HepG2 (cell line): ENCODE measurements around the gene RASA4B. TPM values are rescaled to one million over a fixed set of nuclear protein-coding genes. Genes with fewer than 3 reads are reported as not detected.
"Not testable (repeated sequence)": the region's sequence is repeated elsewhere in the genome, so short reads cannot be mapped to it uniquely, and the experiment has no call there.

Experiments used
- ATAC-seq: fragments of 200-7000 bp; cut with Tn5 transposase; 3 replicates; pipeline ENCODE4 v1.9.1; 2020; ENCODE audit warnings: mild to moderate bottlenecking, moderate library complexity
- BruUV-seq: library from RNA; stranded (reverse); fragments of 400-500 nt; replicated peaks from 2 replicates; lab custom pipeline; 2021; lab: Mats Ljungman, UMichigan
- CTCF ChIA-PET: fragments of 300-600 bp; formaldehyde crosslinking; extraction: SDS; loops from one replicate; lab custom pipeline; 2021; ENCODE audit warnings: low total read pairs, inconsistent platforms, low intra/inter-chr PET ratio; lab: Yijun Ruan, JAX
- POLR2A ChIA-PET: fragments of 350-600 bp; sonication (Branson Sonifier 250); formaldehyde crosslinking; loops from one replicate; lab custom pipeline; 2020; ENCODE audit warnings: antibody characterized with exemption, inconsistent platforms; lab: Yijun Ruan, JAX
- DNase-seq: peaks from one replicate; pipeline ENCODE4 v3.0.0-alpha.2; 2015; ENCODE audit warnings: low spot score
- FAIRE-seq: peaks from 3 replicates; lab custom pipeline; 2011; peaks lifted over from hg19 to GRCh38; lab: Jason Lieb, UNC
- H2AFZ ChIP-seq: one replicate; pipeline ENCODE4 v1.6.1; 2011; ENCODE audit warnings: low read length, inconsistent platforms
- H3K27ac ChIP-seq: fragments of 300-600 bp; 3 replicates; pipeline ENCODE4 v1.8.0; 2011; ENCODE audit warnings: mixed run types, mild to moderate bottlenecking, mixed read lengths, low read length, inconsistent platforms; ENCODE audit not compliant: insufficient read depth; ENCODE audit errors: extremely low read length
- H3K27me3 ChIP-seq, 2 experiments: fragments of 200-600 bp in 1 of 2; 2 replicates in 1 of 2; 3 replicates in 1 of 2; pipeline versions ENCODE4 v1.6.0 to v1.8.0; 2011; ENCODE audit warnings: low read length in 2 of 2, mild to moderate bottlenecking in 2 of 2, moderate library complexity in 2 of 2, inconsistent platforms in 1 of 2; ENCODE audit not compliant: insufficient read depth in 2 of 2, control insufficient read depth in 1 of 2
- H3K36me3 ChIP-seq, 2 experiments: fragments of 200-600 bp in 1 of 2; replicated peaks in 1 of 2; 2 replicates in 1 of 2; 3 replicates in 1 of 2; pipeline versions ENCODE4 v1.5.1 to v1.8.0; 2011; ENCODE audit warnings: low read length in 2 of 2, inconsistent platforms in 1 of 2; ENCODE audit not compliant: insufficient read depth in 2 of 2, control insufficient read depth in 1 of 2
- H3K4me1 ChIP-seq: 2 replicates; pipeline ENCODE4 v1.5.1; 2012; ENCODE audit warnings: low read length, inconsistent platforms; ENCODE audit not compliant: insufficient read depth
- H3K4me2 ChIP-seq: 2 replicates; pipeline ENCODE4 v1.6.0; 2011; ENCODE audit warnings: low read depth, low read length, inconsistent platforms
- H3K4me3 ChIP-seq, 3 experiments: fragments of 200-600 bp in 1 of 3; sonication (generic), shearing (Covaris generic) in 1 of 3; replicated peaks in 1 of 3; 2 replicates each; pipeline ENCODE4 v1.5.1; 2011 to 2016; ENCODE audit warnings: low read length in 3 of 3, inconsistent platforms in 2 of 3, low read depth in 2 of 3, mild to moderate bottlenecking in 2 of 3, control low read depth in 1 of 3, mixed read lengths in 1 of 3; ENCODE audit not compliant: insufficient read depth in 1 of 3
- H3K79me2 ChIP-seq: one replicate; pipeline ENCODE4 v1.6.1; 2011; ENCODE audit warnings: low read length, inconsistent platforms; ENCODE audit not compliant: insufficient read depth
- H3K9ac ChIP-seq: 2 replicates; pipeline ENCODE4 v1.6.0; 2011; ENCODE audit warnings: mild to moderate bottlenecking, low read depth, low read length, inconsistent platforms; ENCODE audit not compliant: insufficient read depth
- H3K9me3 ChIP-seq: 2 replicates; pipeline ENCODE4 v1.5.1; 2012; ENCODE audit warnings: mild to moderate bottlenecking, low read length
- H4K20me1 ChIP-seq: 2 replicates; pipeline ENCODE4 v1.6.0; 2011; ENCODE audit warnings: inconsistent platforms, mild to moderate bottlenecking, low read length, moderate library complexity; ENCODE audit not compliant: insufficient read depth
- ARID5B ChIP-seq: IDR thresholded peaks from 2 replicates; pipeline ENCODE4 v1.4.0; 2020; ENCODE audit warnings: mild to moderate bottlenecking, missing genetic modification reagents
- ETV5 ChIP-seq: IDR thresholded peaks from 2 replicates; pipeline ENCODE4 v1.6.1; 2018; ENCODE audit warnings: missing biosample characterization, missing genetic modification reagents, inconsistent platforms, borderline replicate concordance
- GATAD1 ChIP-seq: IDR thresholded peaks from 2 replicates; pipeline ENCODE4 v1.6.1; 2016; ENCODE audit warnings: missing genetic modification reagents, missing compliant biosample characterization
- HDAC2 ChIP-seq: sonication (generic); formaldehyde crosslinking; IDR thresholded peaks from 2 replicates; pipeline ENCODE4 v1.4.0; 2020; ENCODE audit warnings: missing genetic modification reagents
- IKZF5 ChIP-seq: IDR thresholded peaks from 2 replicates; pipeline ENCODE4 v1.6.1; 2018; ENCODE audit warnings: missing genetic modification reagents, mild to moderate bottlenecking, missing compliant biosample characterization
- KDM2A ChIP-seq: sonication (generic); formaldehyde crosslinking; IDR thresholded peaks from 2 replicates; pipeline ENCODE4 v1.4.0; 2020; ENCODE audit warnings: low read depth, missing genetic modification reagents, borderline replicate concordance
- KMT2B ChIP-seq: IDR thresholded peaks from 2 replicates; pipeline ENCODE4 v1.6.1; 2016; ENCODE audit warnings: missing genetic modification reagents, missing compliant biosample characterization
- MYC ChIP-seq: sonication (generic); formaldehyde crosslinking; IDR thresholded peaks from 2 replicates; pipeline ENCODE4 v1.9.0; 2021; ENCODE audit warnings: missing genetic modification reagents, borderline replicate concordance
- POLR2G ChIP-seq: fragments of 200-400 bp; formaldehyde crosslinking; IDR thresholded peaks from 2 replicates; pipeline ENCODE4 v1.6.1; 2018; ENCODE audit warnings: mild to moderate bottlenecking, low read depth, low read length, moderate library complexity
- SAP130 ChIP-seq: IDR thresholded peaks from 2 replicates; pipeline ENCODE4 v1.6.1; 2016; ENCODE audit warnings: low read depth
- SMAD3 ChIP-seq: sonication (generic); formaldehyde crosslinking; IDR thresholded peaks from 2 replicates; pipeline ENCODE4 v1.4.0; 2020; ENCODE audit warnings: missing genetic modification reagents
- WGBS: methylation state at CpG from one replicate; pipeline ENCODE4 v1.1.6; 2017; ENCODE audit warnings: low lambda C conversion rate; 5-methylcytosine and 5-hydroxymethylcytosine counted together
- in situ Hi-C: cut with HindIII; loops from 2 replicates; pipeline ENCODE4 v1.10.0; 2017; ENCODE audit warnings: low pct_unique_long_range_greater_than_20kb; ENCODE audit not compliant: extremely low pct_ligation_motif_present
- intact Hi-C: fragments of 100-400 bp; cut with micrococcal nuclease; formaldehyde crosslinking; loops from one replicate; pipeline ENCODE4 v1.10.0; 2022; ENCODE audit not compliant: unreplicated experiment
- polyA plus RNA-seq, 8 experiments: library from polyadenylated mRNA; depleted of rRNA in 3 of 8; stranded (reverse) in 7 of 8; unstranded in 1 of 8; fragments of >200 nt; fragmentation: Illumina TruSeq in 4 of 8; extraction: Trizol in 4 of 8; gene quantifications; 2 replicates each; pipeline versions ENCODE4 v1.2.1 to v1.2.3, GENCODE V29; 2011 to 2016; ENCODE audit warnings: low read depth in 4 of 8, missing spikeins in 1 of 8, mixed read lengths in 1 of 8; ENCODE audit not compliant: insufficient read depth in 1 of 8
- total RNA-seq, 5 experiments: library from RNA; depleted of rRNA; stranded (reverse); fragments of >200 nt; fragmentation: Illumina TruSeq; extraction: Trizol; gene quantifications; 2 replicates each; pipeline ENCODE4 v1.2.3, GENCODE V29; 2016; ENCODE audit warnings: low read depth in 1 of 5
- TF ChIP-seq, protein P1 (sequence below): IDR thresholded peaks from 2 replicates; pipeline ENCODE4 v1.6.1; 2016; ENCODE audit warnings: missing genetic modification reagents, missing compliant biosample characterization
- TF ChIP-seq, protein P2 (sequence below): sonication (generic); formaldehyde crosslinking; IDR thresholded peaks from 2 replicates; pipeline ENCODE4 v1.5.0; 2020; ENCODE audit warnings: mild to moderate bottlenecking, missing genetic modification reagents, moderate library complexity

RASA4B gene
- total and polyA plus RNA-seq, 2 of the 13 experiments (the other 11 are each of a cell fraction or from before 2014, with no cell fraction given), result 0.82 to 1.3 TPM

- TF ChIP-seq SMAD3 (0 out of 2 replicates have a peak, but pooled peaks have one; percentile 32), MYC (CRISPR knock-in tag) (peak; percentile 24; the same call in 1 of the 2 replicates), POLR2G (0 out of 2 replicates have a peak, but pooled peaks have one; percentile 49), IKZF5 (CRISPR knock-in tag) (0 out of 2 replicates have a peak, but pooled peaks have one; percentile 46), HDAC2 (peak; percentile 31; the same call in 1 of the 2 replicates), ETV5 (CRISPR knock-in tag) (peak; percentile 39; the same call in 1 of the 2 replicates), ARID5B (CRISPR knock-in tag) (0 out of 2 replicates have a peak, but pooled peaks have one; percentile 10), KMT2B (CRISPR knock-in tag) (peak; percentile 58; the same call in 1 of the 2 replicates), KDM2A (CRISPR knock-in tag) (peak; percentile 74; the same call in 1 of the 2 replicates), SAP130 (peak; percentile 68), GATAD1 (CRISPR knock-in tag) (peak; percentile 93)
- TF ChIP-seq, protein P1, sequence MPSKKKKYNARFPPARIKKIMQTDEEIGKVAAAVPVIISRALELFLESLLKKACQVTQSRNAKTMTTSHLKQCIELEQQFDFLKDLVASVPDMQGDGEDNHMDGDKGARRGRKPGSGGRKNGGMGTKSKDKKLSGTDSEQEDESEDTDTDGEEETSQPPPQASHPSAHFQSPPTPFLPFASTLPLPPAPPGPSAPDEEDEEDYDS (CRISPR knock-in tag), result peak; percentile 52; the same call in 1 of the 2 replicates
- TF ChIP-seq, protein P2, sequence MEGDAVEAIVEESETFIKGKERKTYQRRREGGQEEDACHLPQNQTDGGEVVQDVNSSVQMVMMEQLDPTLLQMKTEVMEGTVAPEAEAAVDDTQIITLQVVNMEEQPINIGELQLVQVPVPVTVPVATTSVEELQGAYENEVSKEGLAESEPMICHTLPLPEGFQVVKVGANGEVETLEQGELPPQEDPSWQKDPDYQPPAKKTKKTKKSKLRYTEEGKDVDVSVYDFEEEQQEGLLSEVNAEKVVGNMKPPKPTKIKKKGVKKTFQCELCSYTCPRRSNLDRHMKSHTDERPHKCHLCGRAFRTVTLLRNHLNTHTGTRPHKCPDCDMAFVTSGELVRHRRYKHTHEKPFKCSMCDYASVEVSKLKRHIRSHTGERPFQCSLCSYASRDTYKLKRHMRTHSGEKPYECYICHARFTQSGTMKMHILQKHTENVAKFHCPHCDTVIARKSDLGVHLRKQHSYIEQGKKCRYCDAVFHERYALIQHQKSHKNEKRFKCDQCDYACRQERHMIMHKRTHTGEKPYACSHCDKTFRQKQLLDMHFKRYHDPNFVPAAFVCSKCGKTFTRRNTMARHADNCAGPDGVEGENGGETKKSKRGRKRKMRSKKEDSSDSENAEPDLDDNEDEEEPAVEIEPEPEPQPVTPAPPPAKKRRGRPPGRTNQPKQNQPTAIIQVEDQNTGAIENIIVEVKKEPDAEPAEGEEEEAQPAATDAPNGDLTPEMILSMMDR (CRISPR knock-in tag), result peak; percentile 42
These were observed 39.0 kb downstream of the RASA4B start, which contains the start of gene POLR2J (continued) for GRCh38 chr7:102478314-102479208.

DNA sequence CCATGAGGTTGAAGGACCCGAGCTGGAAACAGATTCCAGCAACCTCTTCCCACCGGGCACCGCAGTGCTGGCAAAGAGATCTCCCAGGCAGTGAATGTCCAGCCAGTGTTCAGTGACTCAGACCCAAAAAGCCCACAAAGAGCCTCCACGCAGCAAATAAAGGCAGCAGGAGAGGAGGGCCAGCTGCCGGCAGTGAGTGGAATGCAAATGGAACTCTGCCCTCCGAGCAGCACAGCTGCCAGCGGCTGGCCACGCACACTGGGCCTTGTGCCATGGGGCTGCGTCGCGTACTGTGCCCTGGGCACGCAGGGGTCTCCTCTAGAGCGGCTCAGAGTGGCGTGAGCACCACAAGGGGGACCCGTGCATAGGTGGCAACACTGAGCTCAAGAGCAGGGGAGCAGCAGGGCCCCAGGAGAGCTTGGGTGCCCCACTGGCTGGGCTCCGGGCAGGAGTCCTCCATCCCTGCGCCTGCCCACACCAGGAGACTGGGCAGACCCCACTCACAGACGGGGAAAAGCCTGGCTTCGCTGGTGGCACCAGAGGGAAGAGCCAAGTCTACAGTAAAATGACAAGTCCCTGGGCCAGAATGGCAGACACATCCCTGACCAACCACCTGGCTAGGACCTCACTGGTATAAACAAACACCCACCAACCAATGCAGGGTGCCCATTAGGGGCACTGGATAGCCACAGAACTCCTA lies 42.7 kb downstream of the RASA4B start:
- BruUV-seq, H3K4me3 ChIP-seq, in situ Hi-C loops, H3K4me2 ChIP-seq, H3K79me2 ChIP-seq, H3K36me3 ChIP-seq, H4K20me1 ChIP-seq, CTCF ChIA-PET, intact Hi-C loops, FAIRE-seq, H2AFZ ChIP-seq, H3K9me3 ChIP-seq, H3K27ac ChIP-seq, DNase-seq, ATAC-seq, H3K27me3 ChIP-seq, H3K9ac ChIP-seq, POLR2A ChIA-PET, H3K4me1 ChIP-seq: not testable (repeated sequence)
- WGBS, result 94% methylated on average over 7 of the region's 19 CpGs
